Breast epithelium (tissue), 3 donors: ENCODE measurements around the gene CYSLTR2.

ENCODE experiments used
- POLR2A ChIP-seq: fragments of 450-650 bp; IDR thresholded peaks from one replicate; pipeline ENCODE4 v1.6.1; 2016; ENCODE audit warnings: antibody characterized with exemption, mild to moderate bottlenecking, moderate library complexity
- POLR2AphosphoS5 ChIP-seq, 3 donors: sonication (generic); formaldehyde crosslinking; IDR thresholded peaks; one replicate each; pipeline ENCODE4 v1.6.1; 2017; ENCODE audit warnings: antibody characterized with exemption in 3 of 3
- TF ChIP-seq, protein P1 (sequence below), 3 donors: fragments of 450-650 bp; IDR thresholded peaks; one replicate each; pipeline ENCODE4 v1.5.1; 2016 to 2017; ENCODE audit warnings: antibody characterized with exemption in 3 of 3, mild to moderate bottlenecking in 3 of 3, moderate library complexity in 3 of 3

DNA sequence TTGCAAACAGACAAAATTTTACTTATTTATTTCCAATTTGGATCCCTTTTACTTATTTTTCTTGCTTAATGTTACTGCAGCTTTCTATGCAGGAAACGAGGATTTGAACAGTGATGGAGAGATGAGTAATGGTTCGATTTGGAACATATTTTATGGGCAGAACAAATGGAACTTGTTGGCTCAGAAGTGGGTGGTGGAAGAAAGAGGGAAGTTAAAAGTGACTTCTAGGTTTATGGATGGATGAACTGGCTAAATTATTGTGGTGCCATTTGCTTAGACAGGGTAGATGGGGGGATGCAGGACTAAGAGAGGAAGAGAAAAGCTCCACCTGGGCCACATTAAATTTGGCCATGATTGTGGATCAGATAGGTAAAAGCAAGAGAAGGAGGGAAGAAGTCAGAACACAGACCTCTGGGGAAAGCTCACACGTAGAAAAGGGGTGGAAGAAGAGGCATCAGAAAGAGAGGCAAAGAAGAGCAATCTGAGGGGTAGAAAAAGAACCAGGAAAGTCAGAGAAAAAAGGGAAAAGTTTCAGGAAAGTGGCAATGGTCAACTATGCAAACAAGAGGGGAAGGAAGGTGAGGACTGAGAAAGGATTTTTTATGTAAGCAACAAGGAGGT, 768 bp upstream of the CYSLTR2 start:
- TF ChIP-seq, protein P1, sequence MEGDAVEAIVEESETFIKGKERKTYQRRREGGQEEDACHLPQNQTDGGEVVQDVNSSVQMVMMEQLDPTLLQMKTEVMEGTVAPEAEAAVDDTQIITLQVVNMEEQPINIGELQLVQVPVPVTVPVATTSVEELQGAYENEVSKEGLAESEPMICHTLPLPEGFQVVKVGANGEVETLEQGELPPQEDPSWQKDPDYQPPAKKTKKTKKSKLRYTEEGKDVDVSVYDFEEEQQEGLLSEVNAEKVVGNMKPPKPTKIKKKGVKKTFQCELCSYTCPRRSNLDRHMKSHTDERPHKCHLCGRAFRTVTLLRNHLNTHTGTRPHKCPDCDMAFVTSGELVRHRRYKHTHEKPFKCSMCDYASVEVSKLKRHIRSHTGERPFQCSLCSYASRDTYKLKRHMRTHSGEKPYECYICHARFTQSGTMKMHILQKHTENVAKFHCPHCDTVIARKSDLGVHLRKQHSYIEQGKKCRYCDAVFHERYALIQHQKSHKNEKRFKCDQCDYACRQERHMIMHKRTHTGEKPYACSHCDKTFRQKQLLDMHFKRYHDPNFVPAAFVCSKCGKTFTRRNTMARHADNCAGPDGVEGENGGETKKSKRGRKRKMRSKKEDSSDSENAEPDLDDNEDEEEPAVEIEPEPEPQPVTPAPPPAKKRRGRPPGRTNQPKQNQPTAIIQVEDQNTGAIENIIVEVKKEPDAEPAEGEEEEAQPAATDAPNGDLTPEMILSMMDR (IDR thresholded peaks at IDR 0.05): no peak
- no peak for TF ChIP-seq POLR2A
- TF ChIP-seq POLR2AphosphoS5 (IDR thresholded peaks at IDR 0.05): no peak
